PC-3 (cell line): ENCODE measurements around the gene KRTAP1-5.

ENCODE experiments used
- EZH2phosphoT487 ChIP-seq: fragments of 300-600 bp; sonication (generic); IDR thresholded peaks from 2 replicates; pipeline ENCODE4 v1.6.1; 2018; ENCODE audit warnings: mild to moderate bottlenecking, antibody characterized with exemption, low read length, borderline replicate concordance
- TF ChIP-seq, protein P1 (sequence below): fragments of 300-600 bp; sonication (generic); conservative IDR thresholded peaks from 2 replicates; pipeline ENCODE4 v1.5.1; 2017; ENCODE audit warnings: antibody characterized with exemption, low read depth, mild to moderate bottlenecking, low read length

- TF ChIP-seq, protein P1, sequence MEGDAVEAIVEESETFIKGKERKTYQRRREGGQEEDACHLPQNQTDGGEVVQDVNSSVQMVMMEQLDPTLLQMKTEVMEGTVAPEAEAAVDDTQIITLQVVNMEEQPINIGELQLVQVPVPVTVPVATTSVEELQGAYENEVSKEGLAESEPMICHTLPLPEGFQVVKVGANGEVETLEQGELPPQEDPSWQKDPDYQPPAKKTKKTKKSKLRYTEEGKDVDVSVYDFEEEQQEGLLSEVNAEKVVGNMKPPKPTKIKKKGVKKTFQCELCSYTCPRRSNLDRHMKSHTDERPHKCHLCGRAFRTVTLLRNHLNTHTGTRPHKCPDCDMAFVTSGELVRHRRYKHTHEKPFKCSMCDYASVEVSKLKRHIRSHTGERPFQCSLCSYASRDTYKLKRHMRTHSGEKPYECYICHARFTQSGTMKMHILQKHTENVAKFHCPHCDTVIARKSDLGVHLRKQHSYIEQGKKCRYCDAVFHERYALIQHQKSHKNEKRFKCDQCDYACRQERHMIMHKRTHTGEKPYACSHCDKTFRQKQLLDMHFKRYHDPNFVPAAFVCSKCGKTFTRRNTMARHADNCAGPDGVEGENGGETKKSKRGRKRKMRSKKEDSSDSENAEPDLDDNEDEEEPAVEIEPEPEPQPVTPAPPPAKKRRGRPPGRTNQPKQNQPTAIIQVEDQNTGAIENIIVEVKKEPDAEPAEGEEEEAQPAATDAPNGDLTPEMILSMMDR, result no peak
- TF ChIP-seq EZH2phosphoT487, result no peak
These were observed 23.1 kb downstream of the KRTAP1-5 start for GRCh38 chr17:41003926-41004325.
